GM10266 (cell line): Measurements from ENCODE around the gene MSI2.

Experiments used
- DNase-seq: peaks from one replicate; pipeline ENCODE4 v3.0.0; 2012; ENCODE audit errors: extremely low spot score
- TF ChIP-seq, protein P1 (sequence below): IDR thresholded peaks from 2 replicates; pipeline ENCODE4 v1.5.1; 2012; ENCODE audit warnings: mild to moderate bottlenecking, low read depth; ENCODE audit not compliant: control insufficient read depth, insufficient read depth; ENCODE audit errors: missing control alignments

The MSI2 gene

DNA sequence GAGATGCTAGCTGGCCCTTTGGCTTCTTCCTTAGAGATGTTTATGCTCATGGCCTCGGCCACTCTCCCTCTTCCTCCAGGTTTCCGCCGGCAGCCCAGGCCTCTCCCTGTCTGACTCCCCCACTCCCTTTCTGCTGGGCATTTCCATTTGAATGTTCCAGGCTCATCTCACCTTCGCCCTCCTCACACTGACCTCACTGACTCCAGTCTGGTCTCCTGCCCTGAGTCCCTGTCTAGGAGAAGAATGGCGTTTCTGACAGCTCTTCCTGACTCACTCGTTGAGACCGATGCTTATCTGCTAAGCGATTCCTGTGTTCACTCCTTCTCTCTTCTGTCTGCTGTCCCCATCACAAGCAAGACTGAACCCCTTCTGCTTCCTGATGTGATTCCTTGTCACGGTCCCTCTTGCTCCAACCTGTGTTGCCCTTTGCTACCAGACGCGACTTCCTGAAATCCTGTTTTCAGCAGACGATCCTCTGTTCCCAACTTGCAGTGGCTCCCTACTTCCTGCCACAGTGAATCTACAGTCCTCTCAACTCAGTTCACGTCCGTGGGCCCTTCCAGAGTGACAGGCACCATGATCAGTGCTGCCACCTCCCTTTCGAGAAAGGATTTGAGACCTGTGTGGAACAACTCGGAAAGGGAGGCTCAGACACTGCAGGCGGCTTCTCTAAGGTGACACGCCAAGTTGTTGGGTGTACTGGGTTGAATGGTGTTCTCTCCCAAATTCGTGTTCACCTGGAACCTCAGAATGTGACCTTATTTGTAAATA is 176.4 kb downstream of the MSI2 start:
- TF ChIP-seq, protein P1, sequence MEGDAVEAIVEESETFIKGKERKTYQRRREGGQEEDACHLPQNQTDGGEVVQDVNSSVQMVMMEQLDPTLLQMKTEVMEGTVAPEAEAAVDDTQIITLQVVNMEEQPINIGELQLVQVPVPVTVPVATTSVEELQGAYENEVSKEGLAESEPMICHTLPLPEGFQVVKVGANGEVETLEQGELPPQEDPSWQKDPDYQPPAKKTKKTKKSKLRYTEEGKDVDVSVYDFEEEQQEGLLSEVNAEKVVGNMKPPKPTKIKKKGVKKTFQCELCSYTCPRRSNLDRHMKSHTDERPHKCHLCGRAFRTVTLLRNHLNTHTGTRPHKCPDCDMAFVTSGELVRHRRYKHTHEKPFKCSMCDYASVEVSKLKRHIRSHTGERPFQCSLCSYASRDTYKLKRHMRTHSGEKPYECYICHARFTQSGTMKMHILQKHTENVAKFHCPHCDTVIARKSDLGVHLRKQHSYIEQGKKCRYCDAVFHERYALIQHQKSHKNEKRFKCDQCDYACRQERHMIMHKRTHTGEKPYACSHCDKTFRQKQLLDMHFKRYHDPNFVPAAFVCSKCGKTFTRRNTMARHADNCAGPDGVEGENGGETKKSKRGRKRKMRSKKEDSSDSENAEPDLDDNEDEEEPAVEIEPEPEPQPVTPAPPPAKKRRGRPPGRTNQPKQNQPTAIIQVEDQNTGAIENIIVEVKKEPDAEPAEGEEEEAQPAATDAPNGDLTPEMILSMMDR = no peak
- no peak for DNase-seq

DNA sequence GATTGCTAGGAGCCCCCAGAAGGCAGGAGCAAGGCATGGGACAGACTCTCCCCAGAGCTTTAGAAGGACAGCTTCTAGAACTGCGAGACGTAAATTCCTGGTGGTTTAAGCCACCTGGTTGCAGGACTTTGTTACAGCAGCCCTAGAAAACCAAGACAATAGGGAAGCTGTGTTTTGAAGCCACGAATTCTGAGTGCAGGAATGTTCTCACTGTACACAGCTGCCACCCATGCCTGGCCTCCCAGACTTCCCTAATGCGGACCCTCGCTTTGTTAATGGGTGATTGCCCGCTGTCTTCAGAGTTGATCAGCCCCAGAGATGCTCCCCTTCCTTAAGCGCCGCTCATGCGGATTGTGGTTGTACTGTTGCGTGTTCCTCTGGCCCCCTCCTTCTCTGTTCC is 177.1 kb downstream of the MSI2 start:
- no peak for DNase-seq
- TF ChIP-seq, protein P1 = no peak

DNA sequence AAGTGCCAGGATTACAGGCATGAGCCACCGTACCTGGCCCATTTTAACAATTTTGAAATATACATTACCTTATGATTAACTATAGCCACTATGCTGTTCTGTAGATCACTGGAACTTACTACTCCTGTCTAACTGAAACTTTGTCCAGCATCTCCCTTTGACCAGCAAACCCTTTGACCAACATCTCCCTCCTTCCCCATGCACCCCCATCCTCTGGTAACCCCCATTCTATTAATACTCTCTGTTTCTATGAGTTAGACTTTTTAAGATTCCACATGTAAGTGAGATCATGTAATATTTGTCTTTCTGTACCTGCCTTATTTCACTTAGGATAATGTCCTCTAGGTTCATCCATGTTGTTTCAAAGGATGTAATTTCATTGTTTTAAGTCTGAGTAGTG is 178.0 kb downstream of the MSI2 start:
- DNase-seq = no peak
- TF ChIP-seq, protein P1 = no peak

DNA sequence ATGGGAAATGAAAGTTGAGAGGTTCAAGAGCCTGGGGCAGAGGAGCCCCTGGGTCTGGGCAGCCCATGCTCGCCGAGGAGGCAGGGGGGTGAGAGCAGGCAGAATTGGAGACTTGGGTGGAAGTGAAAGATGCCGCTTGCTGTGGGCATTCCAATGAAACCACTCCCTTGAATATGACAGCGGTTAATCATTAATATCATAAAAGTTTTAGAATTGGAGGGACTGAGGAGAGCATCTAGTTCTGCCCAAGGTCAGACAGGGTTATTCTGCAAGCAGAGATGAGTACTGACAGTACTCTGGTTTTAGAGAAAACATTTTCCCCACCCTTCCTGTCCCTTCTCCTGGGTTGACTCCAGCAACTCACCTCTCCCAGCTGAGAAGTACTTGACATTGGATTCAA is 180.2 kb downstream of the MSI2 start:
- TF ChIP-seq, protein P1 = no peak
- no peak for DNase-seq

DNA sequence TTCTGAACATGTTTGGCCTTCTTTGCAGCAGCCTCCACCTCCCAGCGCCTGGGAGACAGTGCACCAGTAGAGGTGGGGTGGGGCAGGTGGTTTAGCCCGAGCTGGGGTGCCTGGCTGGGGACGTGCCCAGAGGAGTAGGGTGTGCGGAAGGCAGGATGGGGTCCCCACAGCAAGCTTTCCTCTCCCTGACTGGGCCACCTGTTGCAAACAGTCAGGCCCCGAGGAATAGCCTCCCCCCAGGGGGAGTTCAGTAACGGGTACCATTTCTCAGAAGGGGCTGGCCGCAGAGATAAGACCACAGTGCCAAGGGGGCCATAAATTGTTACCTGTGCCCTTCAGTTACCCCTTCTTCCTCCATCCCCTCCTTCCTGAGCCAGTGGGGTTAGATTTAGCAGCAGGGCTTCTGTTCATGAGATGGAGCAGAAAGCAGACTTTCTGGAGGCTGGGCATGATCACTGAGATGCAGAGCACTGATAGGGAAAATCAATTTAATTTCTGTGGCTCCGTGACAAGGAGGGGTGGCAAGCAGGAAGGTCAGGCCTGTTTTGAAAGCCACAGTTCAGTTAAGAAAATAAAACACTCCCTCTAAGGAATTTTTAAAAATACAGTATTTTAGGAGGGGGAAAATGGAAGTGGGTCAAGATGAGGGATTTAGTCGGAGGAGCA is 181.9 kb downstream of the MSI2 start:
- TF ChIP-seq, protein P1 = no peak
- DNase-seq = no peak

DNA sequence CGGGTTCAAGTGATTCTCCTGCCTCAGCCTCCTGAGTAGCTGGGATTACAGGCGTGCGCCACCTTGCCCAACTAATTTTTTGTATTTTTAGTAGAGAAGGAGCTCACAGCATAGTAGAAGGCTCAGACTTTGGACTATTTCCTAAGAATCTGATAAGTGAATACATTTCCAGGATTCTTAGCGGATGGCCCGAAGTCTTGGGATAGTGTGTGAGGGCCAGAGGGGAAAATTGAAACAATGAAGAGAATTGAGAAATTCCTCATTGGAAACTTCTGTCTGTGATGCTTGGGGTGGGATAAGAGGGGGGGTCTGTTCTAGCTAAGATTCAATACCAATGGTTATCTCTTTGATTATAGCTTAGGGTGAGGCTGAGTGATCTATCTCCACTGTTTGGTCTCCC is 183.3 kb downstream of the MSI2 start:
- TF ChIP-seq, protein P1 = no peak
- no peak for DNase-seq
